Endothelial cell of umbilical vein (primary cell): ENCODE measurements around the gene AFG1L. TPM values are rescaled to one million over a fixed set of nuclear protein-coding genes. Genes with fewer than 3 reads are reported as not detected.

Experiments
- BruUV-seq: library from RNA; stranded (reverse); fragments of 400-500 nt; replicated peaks from 2 replicates; lab custom pipeline; 2021; lab: Mats Ljungman, UMichigan
- CTCF ChIA-PET: fragments of 300-600, 350-600 bp; sonication (Branson Sonifier 250); formaldehyde crosslinking; loops from one replicate; lab custom pipeline; 2021; ENCODE audit warnings: antibody characterized with exemption, inconsistent platforms; lab: Charles Lee
- POLR2A ChIA-PET: fragments of 300-600, 350-600 bp; sonication (Branson Sonifier 250); formaldehyde crosslinking; loops from one replicate; lab custom pipeline; 2021; ENCODE audit warnings: antibody characterized with exemption, inconsistent platforms; lab: Charles Lee
- DNase-seq: peaks from one replicate; pipeline ENCODE4 v3.0.0-alpha.2; 2011; ENCODE audit warnings: low read depth, low spot score
- FAIRE-seq: peaks from 2 replicates; lab custom pipeline; 2011; peaks lifted over from hg19 to GRCh38; lab: Jason Lieb, UNC
- H2AFZ ChIP-seq: 2 replicates; pipeline ENCODE4 v1.6.0; 2012; ENCODE audit warnings: low read depth, low read length, control low read depth, inconsistent platforms
- H3K27ac ChIP-seq: 2 replicates; pipeline ENCODE4 v1.5.1; 2011; ENCODE audit warnings: low read depth, mild to moderate bottlenecking, control low read depth, low read length, moderate library complexity; ENCODE audit not compliant: insufficient read depth
- H3K27me3 ChIP-seq, 2 experiments: 2 replicates each; pipeline versions ENCODE4 v1.6.0 to v1.6.1; 2011; ENCODE audit warnings: low read length in 2 of 2, mixed read lengths in 1 of 2; ENCODE audit not compliant: control insufficient read depth in 2 of 2, insufficient read depth in 2 of 2
- H3K36me3 ChIP-seq, 2 experiments: 2 replicates in 1 of 2; 3 replicates in 1 of 2; pipeline ENCODE4 v1.5.1; 2011; ENCODE audit warnings: low read length in 2 of 2, mild to moderate bottlenecking in 1 of 2, moderate library complexity in 1 of 2; ENCODE audit not compliant: control insufficient read depth in 2 of 2, insufficient read depth in 2 of 2; ENCODE audit errors: extremely low read depth in 1 of 2
- H3K4me1 ChIP-seq: 3 replicates; pipeline ENCODE4 v1.5.1; 2011; ENCODE audit warnings: mild to moderate bottlenecking, low read length; ENCODE audit not compliant: control insufficient read depth, insufficient read depth; ENCODE audit errors: extremely low read depth
- H3K4me2 ChIP-seq: 2 replicates; pipeline ENCODE4 v1.6.1; 2011; ENCODE audit warnings: low read length, control low read depth, mixed read lengths; ENCODE audit not compliant: insufficient read depth
- H3K4me3 ChIP-seq, 3 experiments: fragments of 200-600 bp in 1 of 3; sonication (generic), shearing (Covaris generic) in 1 of 3; replicated peaks in 1 of 3; 2 replicates each; pipeline ENCODE4 v1.5.1; 2011 to 2016; ENCODE audit warnings: control low read depth in 3 of 3, low read length in 3 of 3, mild to moderate bottlenecking in 2 of 3, inconsistent platforms in 1 of 3, low read depth in 1 of 3, moderate library complexity in 1 of 3; ENCODE audit not compliant: insufficient read depth in 1 of 3
- H3K79me2 ChIP-seq: 2 replicates; pipeline ENCODE4 v1.6.0; 2012; ENCODE audit warnings: low read length, inconsistent platforms; ENCODE audit not compliant: control insufficient read depth, insufficient read depth
- H3K9ac ChIP-seq: replicated peaks from 2 replicates; pipeline ENCODE3; 2011; ENCODE audit warnings: low read length, control low read depth; ENCODE audit not compliant: insufficient read depth; ENCODE audit errors: extremely low read depth
- H3K9me1 ChIP-seq: replicated peaks from 3 replicates; pipeline ENCODE4 v1.6.0; 2011; ENCODE audit warnings: mild to moderate bottlenecking, low read length; ENCODE audit not compliant: control insufficient read depth, insufficient read depth; ENCODE audit errors: extremely low read depth
- H3K9me3 ChIP-seq: replicated peaks from 2 replicates; pipeline ENCODE4 v1.5.1; 2012; ENCODE audit warnings: low read length, inconsistent platforms; ENCODE audit not compliant: control insufficient read depth, insufficient read depth
- H4K20me1 ChIP-seq: replicated peaks from 2 replicates; pipeline ENCODE3; 2011; ENCODE audit warnings: mild to moderate bottlenecking, low read length; ENCODE audit not compliant: control insufficient read depth, insufficient read depth; ENCODE audit errors: extremely low read depth
- EZH2 ChIP-seq: IDR thresholded peaks from 2 replicates; pipeline ENCODE4 v1.6.1; 2012; ENCODE audit warnings: borderline replicate concordance, low read depth, mild to moderate bottlenecking, moderate library complexity, low read length, inconsistent platforms; ENCODE audit not compliant: severe bottlenecking
- FOS ChIP-seq: IDR thresholded peaks from 2 replicates; pipeline ENCODE4 v1.6.1; 2011; ENCODE audit warnings: mild to moderate bottlenecking, low read length, moderate library complexity, borderline replicate concordance; ENCODE audit not compliant: insufficient read depth
- GATA2 ChIP-seq: IDR thresholded peaks from 2 replicates; pipeline ENCODE4 v1.7.0; 2011; ENCODE audit warnings: low read depth, mild to moderate bottlenecking, moderate library complexity, mixed read lengths, low read length; ENCODE audit not compliant: insufficient read length, insufficient read depth
- JUN ChIP-seq: IDR thresholded peaks from 2 replicates; pipeline ENCODE4 v1.6.1; 2011; ENCODE audit warnings: borderline replicate concordance, low read depth; ENCODE audit not compliant: insufficient read length, insufficient read depth
- MYC ChIP-seq: IDR thresholded peaks from one replicate; pipeline ENCODE4 v1.6.1; 2011; ENCODE audit warnings: mild to moderate bottlenecking, low read depth, low read length
- POLR2A ChIP-seq: IDR thresholded peaks from 2 replicates; pipeline ENCODE4 v1.6.1; 2012; ENCODE audit warnings: low read depth, mild to moderate bottlenecking, control low read depth, low read length
- POLR2AphosphoS5 ChIP-seq: IDR thresholded peaks from 2 replicates; pipeline ENCODE4 v1.6.1; 2012; ENCODE audit warnings: low read depth, mild to moderate bottlenecking, control low read depth, low read length, moderate library complexity; ENCODE audit not compliant: insufficient read depth
- dilution Hi-C: fragments of 300-500 bp; cut with MboI; formaldehyde crosslinking; loops from one replicate; pipeline ENCODE4 v1.15.0; 2019; ENCODE audit warnings: low sequenced_read_pairs; ENCODE audit not compliant: extremely low pct_ligation_motif_present
- intact Hi-C: fragments of 100-400 bp; cut with micrococcal nuclease; formaldehyde crosslinking; loops from one replicate; pipeline ENCODE4 v1.10.0; 2022
- polyA plus RNA-seq, 4 experiments: library from polyadenylated mRNA; depleted of rRNA in 3 of 4; stranded (reverse) in 3 of 4; unstranded in 1 of 4; fragments of >200 nt; gene quantifications; 2 replicates each; pipeline versions ENCODE4 v1.2.1 to v1.2.3, GENCODE V29; 2011 to 2012; ENCODE audit warnings: missing spikeins in 1 of 4
- total RNA-seq: library from RNA; stranded (reverse); gene quantifications from 2 replicates; pipeline ENCODE4 v1.2.3, GENCODE V29; 2021
- TF ChIP-seq, protein P1 (sequence below), 2 donors: IDR thresholded peaks; 1 replicate in 1 of 2; 2 replicates in 1 of 2; pipeline ENCODE4 v1.5.1; 2011; ENCODE audit warnings: low read length in 2 of 2, mild to moderate bottlenecking in 2 of 2, moderate library complexity in 2 of 2, control low read depth in 1 of 2, inconsistent platforms in 1 of 2, low read depth in 1 of 2; ENCODE audit not compliant: insufficient read depth in 1 of 2; ENCODE audit errors: extremely low read depth in 1 of 2
- TF ChIP-seq, protein P2 (sequence below): IDR thresholded peaks from 2 replicates; pipeline ENCODE4 v1.6.1; 2011; ENCODE audit not compliant: insufficient read depth, insufficient read length

AFG1L gene
- total and polyA plus RNA-seq, 2 donors (not counting 3 experiments of a cell fraction or from before 2014, with no cell fraction given) = 1.0 to 6.2 TPM

DNA sequence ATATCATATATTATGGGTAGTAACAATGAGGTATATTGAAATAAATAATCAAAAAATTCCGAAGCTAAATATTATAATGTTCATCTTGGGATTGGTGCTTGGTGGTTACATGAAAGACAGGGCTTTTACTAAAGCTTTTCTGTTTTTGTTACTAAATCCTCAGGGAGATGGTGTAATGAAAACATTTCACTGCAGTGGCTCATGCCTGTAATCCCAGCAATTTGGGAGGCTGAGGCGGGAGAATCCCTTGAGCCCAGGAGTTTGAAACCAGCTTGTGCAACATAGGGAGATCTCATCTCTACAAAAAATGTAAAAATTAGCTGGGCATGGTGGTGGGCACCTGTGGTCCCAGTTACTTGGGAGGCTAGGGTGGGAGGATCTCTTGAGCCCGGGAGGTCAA is 42.9 kb downstream of the AFG1L start:
- POLR2A ChIA-PET = no interaction called here
- DNase-seq = no peak

More for the DNA sequence above, 42.9 kb downstream of the AFG1L start:
- no peak for FAIRE-seq
- Histone ChIP-seq H3K4me3 (no peak overlapping the region), H3K9ac (no peak overlapping the region), H2AFZ (no peak overlapping the region), H3K79me2 (no peaks in the 10 kb centered on the region), H3K27me3 (no peaks in the 10 kb centered on the region), H3K9me3 (no peaks in the 10 kb centered on the region), H3K4me1 (no peaks in the 10 kb centered on the region), H4K20me1 (no peaks in the 10 kb centered on the region), H3K4me2 (no peak overlapping the region), H3K36me3 (no peaks in the 10 kb centered on the region), H3K9me1 (no peaks in the 10 kb centered on the region), H3K27ac (no peak overlapping the region)
- no TSS peak for BruUV-seq
- intact Hi-C loops (no loop called here), dilution Hi-C loops (no loop called here)
- CTCF ChIA-PET = interaction anchor here (1.4 to 1.9 kb wide), 2 partner anchors 29 to 154 kb away, joined by 4 to 10 read pairs; no protein-coding TSS in a partner anchor
- TF ChIP-seq MYC = no peak
- TF ChIP-seq EZH2 = no peak
- TF ChIP-seq JUN = no peak
- TF ChIP-seq, protein P1, sequence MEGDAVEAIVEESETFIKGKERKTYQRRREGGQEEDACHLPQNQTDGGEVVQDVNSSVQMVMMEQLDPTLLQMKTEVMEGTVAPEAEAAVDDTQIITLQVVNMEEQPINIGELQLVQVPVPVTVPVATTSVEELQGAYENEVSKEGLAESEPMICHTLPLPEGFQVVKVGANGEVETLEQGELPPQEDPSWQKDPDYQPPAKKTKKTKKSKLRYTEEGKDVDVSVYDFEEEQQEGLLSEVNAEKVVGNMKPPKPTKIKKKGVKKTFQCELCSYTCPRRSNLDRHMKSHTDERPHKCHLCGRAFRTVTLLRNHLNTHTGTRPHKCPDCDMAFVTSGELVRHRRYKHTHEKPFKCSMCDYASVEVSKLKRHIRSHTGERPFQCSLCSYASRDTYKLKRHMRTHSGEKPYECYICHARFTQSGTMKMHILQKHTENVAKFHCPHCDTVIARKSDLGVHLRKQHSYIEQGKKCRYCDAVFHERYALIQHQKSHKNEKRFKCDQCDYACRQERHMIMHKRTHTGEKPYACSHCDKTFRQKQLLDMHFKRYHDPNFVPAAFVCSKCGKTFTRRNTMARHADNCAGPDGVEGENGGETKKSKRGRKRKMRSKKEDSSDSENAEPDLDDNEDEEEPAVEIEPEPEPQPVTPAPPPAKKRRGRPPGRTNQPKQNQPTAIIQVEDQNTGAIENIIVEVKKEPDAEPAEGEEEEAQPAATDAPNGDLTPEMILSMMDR (IDR thresholded peaks at IDR 0.05; ENCODE audit: extremely low read depth in 1 of 2, insufficient read depth in 1 of 2, low read depth in 1 of 2, low read length in 2 of 2) = no peak
- TF ChIP-seq POLR2A = no peak
- TF ChIP-seq, protein P2, sequence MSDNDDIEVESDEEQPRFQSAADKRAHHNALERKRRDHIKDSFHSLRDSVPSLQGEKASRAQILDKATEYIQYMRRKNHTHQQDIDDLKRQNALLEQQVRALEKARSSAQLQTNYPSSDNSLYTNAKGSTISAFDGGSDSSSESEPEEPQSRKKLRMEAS = no peak
- no peak for TF ChIP-seq FOS
- no peak for TF ChIP-seq POLR2AphosphoS5
- no peak for TF ChIP-seq GATA2
